SK-N-MC (cell line): ENCODE results near the gene DIO3.
"Not testable (repeated sequence)": the region's sequence is repeated elsewhere in the genome, so short reads cannot be mapped to it uniquely, and the experiment has no call there.

ENCODE experiments used
- DNase-seq: peaks from one replicate; pipeline ENCODE4 v3.0.0-alpha.2; 2011; ENCODE audit warnings: low read depth, low spot score
- H3K27ac ChIP-seq: fragments of 200-600 bp; sonication (generic); 2 replicates; pipeline ENCODE4 v1.5.1; 2016; ENCODE audit warnings: mixed run types
- H3K36me3 ChIP-seq: fragments of 200-600 bp; sonication (generic); 2 replicates; pipeline ENCODE4 v1.6.1; 2017; ENCODE audit warnings: antibody characterized with exemption, low read length, mixed read lengths; ENCODE audit not compliant: insufficient read depth
- H3K4me3 ChIP-seq: fragments of 200-600 bp; sonication (generic); 2 replicates; pipeline ENCODE4 v1.5.1; 2016
- H3K9ac ChIP-seq: fragments of 200-600 bp; sonication (generic); 2 replicates; pipeline ENCODE4 v1.8.0; 2017; ENCODE audit warnings: mixed run types, mixed read lengths; ENCODE audit not compliant: insufficient read length
- H3K9me3 ChIP-seq: fragments of 200-600 bp; sonication (generic); 2 replicates; pipeline ENCODE4 v1.6.1; 2017; ENCODE audit warnings: low read depth, mild to moderate bottlenecking, antibody characterized with exemption, low read length, moderate library complexity, mixed read lengths
- EZH2 ChIP-seq: fragments of 200-600 bp; sonication (generic); IDR thresholded peaks from one replicate; pipeline ENCODE4 v1.6.1; 2017; ENCODE audit warnings: antibody characterized with exemption
- FOXP2 ChIP-seq: optimal IDR thresholded peaks from 2 replicates; pipeline ENCODE3; 2011; ENCODE audit warnings: mild to moderate bottlenecking, moderate library complexity; ENCODE audit not compliant: insufficient read depth; ENCODE audit errors: extremely low read length, control extremely low read depth
- POLR2AphosphoS5 ChIP-seq: IDR thresholded peaks from 2 replicates; pipeline ENCODE4 v1.6.1; 2012; ENCODE audit warnings: mild to moderate bottlenecking, low read depth, low read length, borderline replicate concordance

DIO3 gene

DNA sequence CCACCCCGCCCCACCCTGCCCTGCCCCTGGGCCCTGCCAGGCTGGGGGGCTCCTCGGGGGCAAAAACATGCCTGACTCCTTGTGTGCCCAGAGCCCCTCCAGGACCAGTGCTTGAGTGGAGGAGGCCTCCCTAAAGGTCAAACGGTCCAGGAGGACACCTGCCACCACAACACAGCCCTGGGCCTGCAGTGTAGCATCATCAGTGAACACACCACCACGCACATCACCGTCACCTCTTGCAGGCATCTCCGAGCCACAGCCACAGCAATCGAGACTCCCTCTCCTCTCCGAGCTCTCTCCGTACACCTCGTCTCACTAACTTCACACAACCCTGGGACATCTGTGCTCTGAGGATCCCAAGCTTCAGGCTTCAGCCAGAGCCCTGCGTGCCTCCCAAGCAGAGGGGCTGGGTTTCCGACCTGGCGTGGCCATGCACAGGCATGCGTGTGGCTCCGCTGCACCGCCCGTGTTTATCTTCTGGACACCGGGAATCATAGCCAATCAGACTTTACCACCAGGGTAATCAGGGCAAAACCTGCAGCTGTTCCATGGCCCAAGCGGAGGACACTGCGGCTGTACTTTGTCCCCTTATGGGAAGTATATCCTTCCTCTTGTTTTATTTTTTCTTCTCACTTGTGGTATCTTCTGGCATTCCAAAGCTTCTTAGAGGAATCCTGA lies 6.2 kb upstream of the DIO3 start:
- no peak overlapping the region for H3K4me3 ChIP-seq
- DNase-seq: no peak
- no peak for TF ChIP-seq POLR2AphosphoS5
- no peak for TF ChIP-seq FOXP2
- no peak for TF ChIP-seq EZH2
- no peak overlapping the region for H3K27ac ChIP-seq
- H3K9me3 ChIP-seq: no peaks in the 10 kb centered on the region
- H3K36me3 ChIP-seq: no peaks in the 10 kb centered on the region
- no peak overlapping the region for H3K9ac ChIP-seq

DNA sequence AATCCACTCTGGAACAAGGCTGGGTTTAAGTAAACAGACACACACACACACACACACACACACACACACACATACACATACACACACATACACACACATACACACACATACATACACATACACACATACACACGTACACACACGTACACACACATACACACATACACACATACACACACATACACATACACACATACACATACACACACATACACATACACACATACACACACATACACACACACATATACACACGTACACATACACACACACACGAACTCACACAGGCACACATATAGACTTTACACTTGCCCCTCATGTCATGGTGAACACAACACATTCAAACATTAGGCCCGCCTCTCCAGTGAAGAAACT lies 5.6 kb upstream of the DIO3 start:
- DNase-seq, H3K9ac ChIP-seq, H3K27ac ChIP-seq, H3K9me3 ChIP-seq, H3K36me3 ChIP-seq, H3K4me3 ChIP-seq: not testable (repeated sequence)

DNA sequence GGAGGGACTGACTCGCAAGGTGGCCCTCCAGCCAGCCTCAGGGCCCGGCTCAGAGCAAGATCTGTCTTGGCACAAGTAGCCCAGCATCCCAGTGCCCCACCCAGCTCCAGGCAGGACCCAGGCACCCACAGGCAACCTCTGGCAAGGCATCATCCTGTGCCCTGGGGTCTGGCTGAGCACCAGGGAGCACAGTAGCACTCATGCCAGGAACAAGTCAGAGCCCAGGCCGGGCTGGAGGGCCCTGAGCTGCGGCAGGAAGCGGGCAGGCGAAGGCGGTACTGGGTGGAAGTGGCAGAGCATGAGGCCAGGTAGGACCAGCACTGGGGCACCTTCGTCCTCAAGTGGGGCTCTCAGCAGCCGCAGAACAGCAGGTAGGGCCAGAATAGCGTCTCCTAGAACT lies 5.2 kb upstream of the DIO3 start:
- Histone ChIP-seq H3K36me3 (no peaks in the 10 kb centered on the region), H3K9me3 (no peaks in the 10 kb centered on the region), H3K27ac (no peak overlapping the region), H3K9ac (no peak overlapping the region), H3K4me3 (no peak overlapping the region)
- TF ChIP-seq FOXP2: no peak
- TF ChIP-seq POLR2AphosphoS5: no peak
- TF ChIP-seq EZH2: no peak
- no peak for DNase-seq

DNA sequence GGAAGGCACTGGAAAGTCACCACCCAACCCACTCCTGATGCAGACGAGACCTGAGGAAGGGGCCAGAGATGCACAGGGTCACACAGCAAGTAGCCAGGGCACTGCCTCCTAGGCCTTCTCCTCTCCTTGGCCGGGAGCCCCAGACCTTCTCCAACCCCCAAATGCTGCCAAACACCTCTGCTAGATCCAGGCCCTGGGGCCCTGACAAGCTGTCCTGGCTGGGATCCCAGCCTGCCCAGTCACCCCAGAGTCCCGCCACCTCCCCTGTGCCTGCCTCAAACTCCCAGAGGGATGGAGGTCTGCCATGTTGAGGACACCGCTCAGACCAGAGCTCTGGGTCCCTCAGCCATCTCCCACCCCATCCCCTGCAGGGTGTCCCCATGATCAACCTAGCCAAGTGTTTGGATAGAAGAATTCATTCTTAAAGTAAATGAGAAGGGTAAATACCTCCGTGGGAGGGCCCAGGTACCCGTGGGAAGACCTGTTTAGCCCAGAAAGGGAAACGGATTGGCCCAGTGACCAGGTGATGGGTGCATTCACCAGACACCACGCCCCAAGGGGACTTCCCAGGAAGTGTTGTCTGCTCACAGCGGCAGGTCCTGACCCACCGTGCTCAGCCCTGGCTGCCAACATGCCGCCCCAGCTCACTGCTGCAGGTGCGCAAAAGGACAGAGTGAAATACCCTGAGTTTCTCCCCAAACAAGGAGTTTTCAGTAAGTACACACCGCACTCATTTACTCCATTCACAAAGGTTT lies 4.6 kb upstream of the DIO3 start:
- Histone ChIP-seq H3K27ac (no peak overlapping the region), H3K9ac (no peak overlapping the region), H3K9me3 (no peaks in the 10 kb centered on the region), H3K4me3 (no peak overlapping the region), H3K36me3 (no peaks in the 10 kb centered on the region; the same call in 1 of the 2 replicates)
- no peak for DNase-seq
- TF ChIP-seq EZH2: no peak
- TF ChIP-seq FOXP2: no peak
- no peak for TF ChIP-seq POLR2AphosphoS5

DNA sequence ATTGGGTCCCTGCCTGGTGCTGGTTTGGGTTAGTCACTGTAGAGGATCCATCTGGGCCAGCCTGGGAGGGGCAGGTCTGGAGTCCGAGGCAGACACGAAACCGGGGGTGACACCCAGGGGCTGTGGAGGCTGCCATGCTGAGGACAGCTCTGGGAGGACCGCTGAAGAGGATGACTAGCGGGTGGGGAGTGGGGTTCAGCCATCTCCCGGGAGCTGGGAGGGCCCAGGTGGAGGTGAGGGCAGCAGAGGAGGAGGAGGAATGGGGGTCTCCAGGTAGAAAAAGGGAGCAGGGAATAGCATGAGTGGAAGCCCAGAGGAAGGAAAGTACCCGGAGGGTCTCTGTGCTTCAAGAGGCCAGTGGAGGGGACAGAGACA lies 4.0 kb upstream of the DIO3 start:
- H3K4me3 ChIP-seq: no peak overlapping the region
- no peak overlapping the region for H3K27ac ChIP-seq
- TF ChIP-seq FOXP2: no peak
- no peak for TF ChIP-seq EZH2
- TF ChIP-seq POLR2AphosphoS5: no peak
- no peaks in the 10 kb centered on the region; the same call in 1 of the 2 replicates for H3K36me3 ChIP-seq
- H3K9ac ChIP-seq: no peak overlapping the region
- no peak for DNase-seq
- H3K9me3 ChIP-seq: no peaks in the 10 kb centered on the region

DNA sequence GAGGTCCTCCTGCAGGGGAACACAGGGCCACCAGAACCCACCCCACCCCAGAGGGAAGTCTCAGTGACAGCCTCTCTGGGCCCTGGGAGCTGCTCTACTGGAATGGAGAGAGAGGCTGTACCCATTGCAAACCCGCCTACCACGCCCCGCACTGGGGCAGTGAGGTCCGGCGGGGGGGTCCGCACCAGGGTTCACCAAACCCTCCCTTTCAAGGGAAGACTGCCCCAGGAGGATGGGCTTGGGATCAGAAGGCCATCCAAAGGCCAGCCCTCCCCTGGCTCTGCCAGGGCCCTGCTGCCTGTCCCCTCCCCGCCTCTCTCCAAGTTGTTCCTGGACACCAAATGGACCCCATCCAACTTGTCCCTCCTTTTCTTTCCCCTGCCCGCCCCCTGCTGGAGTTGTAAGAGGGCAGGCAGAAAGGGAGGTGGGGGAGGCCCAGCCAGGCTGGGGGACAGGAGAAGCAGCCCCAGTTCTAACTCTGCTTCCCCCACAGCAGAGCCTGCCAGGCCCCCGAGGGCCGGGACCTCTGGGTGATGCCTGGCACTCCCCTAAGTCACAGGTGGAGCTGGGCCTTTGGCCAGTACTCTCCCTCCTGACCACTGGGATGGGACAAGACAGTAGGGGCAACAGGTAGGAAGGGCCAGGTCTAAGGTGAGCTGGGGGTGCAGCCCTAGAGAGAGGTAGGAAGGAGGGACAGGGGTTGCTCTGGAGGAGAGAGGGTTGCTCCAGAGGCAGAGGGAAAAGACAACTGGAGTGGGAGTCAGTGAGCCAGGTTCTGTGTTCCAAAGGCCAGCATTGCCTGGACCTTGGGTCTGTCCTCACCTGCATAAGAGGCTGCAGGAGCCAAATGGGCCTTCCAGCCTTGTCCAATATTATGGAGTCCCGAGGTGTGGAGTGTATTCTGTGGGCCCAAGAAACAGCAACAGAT lies 3.2 kb upstream of the DIO3 start:
- Histone ChIP-seq H3K9ac (no peak overlapping the region), H3K27ac (no peak overlapping the region), H3K9me3 (no peaks in the 10 kb centered on the region), H3K4me3 (no peak overlapping the region), H3K36me3 (no peaks in the 10 kb centered on the region; the same call in 1 of the 2 replicates)
- TF ChIP-seq FOXP2 (no peak), EZH2 (no peak), POLR2AphosphoS5 (no peak)
- no peak for DNase-seq

DNA sequence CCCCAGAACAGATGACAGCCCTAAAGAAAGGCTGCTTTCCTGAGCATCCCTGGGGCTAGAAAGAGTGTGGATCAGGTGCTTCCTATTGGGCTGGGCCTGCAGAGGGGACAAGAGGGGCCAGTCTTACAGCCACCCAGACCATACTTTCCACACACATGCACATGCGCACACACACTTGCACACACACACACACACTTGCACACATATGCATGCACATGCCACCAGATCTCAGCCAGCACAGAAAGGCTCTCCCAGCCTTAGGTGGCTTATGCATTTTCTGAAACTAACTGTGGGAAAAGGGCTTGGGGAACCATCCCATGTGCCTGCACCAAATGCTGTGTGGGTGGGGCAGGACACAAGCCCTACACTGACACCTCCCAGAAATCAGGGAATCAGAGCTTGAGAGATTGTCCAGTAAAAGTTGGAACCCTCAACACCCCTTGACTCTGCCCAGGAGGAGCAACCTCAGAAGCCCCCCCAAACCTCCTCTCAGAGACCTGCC lies 2.5 kb upstream of the DIO3 start:
- TF ChIP-seq POLR2AphosphoS5 (no peak), EZH2 (no peak), FOXP2 (no peak)
- H3K9ac ChIP-seq: no peak overlapping the region
- no peaks in the 10 kb centered on the region; the same call in 1 of the 2 replicates for H3K36me3 ChIP-seq
- no peak overlapping the region for H3K27ac ChIP-seq
- H3K9me3 ChIP-seq: no peaks in the 10 kb centered on the region
- no peak overlapping the region for H3K4me3 ChIP-seq
- DNase-seq: no peak

DNA sequence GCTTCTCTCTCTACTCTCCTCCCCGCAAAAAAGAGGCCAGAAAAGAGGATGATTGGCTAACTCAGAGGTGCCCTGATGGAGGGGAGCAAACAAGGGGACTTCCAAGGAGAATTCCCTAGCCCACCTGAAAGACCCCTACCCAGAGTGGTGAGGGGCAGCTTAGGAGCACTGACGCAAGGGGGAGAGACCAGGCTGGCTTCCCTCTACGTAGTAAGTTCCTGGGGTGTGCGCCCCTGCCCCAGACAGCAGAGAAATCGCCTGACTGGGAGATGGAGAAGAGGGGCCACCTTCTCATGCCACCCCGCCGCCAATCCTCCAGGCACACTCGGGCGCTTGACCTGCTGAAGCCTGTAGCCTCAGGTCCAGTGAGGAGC lies 2.1 kb upstream of the DIO3 start:
- DNase-seq: no peak
- Histone ChIP-seq H3K27ac (no peak overlapping the region), H3K4me3 (no peak overlapping the region), H3K36me3 (no peaks in the 10 kb centered on the region; the same call in 1 of the 2 replicates), H3K9ac (no peak overlapping the region), H3K9me3 (no peaks in the 10 kb centered on the region)
- TF ChIP-seq POLR2AphosphoS5: no peak
- no peak for TF ChIP-seq FOXP2
